ENCODE results near the gene SLC37A4.
"Not testable (repeated sequence)": the region's sequence is repeated elsewhere in the genome, so short reads cannot be mapped to it uniquely, and the experiment has no call there.

The SLC37A4 gene

DNA sequence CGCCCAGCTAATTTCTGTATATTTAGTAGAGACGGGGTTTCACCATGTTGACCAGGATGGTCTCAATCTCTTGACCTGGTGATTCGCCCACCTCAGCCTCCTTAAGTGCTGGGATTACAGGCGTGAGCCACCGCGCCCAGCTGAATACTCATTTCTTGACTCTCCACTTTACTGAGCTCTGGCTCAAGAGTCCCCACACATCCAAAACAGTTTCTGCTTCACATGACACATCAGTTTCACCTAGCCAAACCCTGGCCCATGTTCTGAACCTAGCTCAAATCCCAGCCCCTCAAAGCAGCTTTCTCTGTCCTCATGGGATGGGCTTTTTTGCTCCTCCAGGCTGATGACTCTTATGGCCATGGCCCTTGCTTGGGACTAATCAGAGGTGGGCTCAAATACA lies 16.5 kb upstream of the SLC37A4 start:
- TF ChIP-seq, protein P1, sequence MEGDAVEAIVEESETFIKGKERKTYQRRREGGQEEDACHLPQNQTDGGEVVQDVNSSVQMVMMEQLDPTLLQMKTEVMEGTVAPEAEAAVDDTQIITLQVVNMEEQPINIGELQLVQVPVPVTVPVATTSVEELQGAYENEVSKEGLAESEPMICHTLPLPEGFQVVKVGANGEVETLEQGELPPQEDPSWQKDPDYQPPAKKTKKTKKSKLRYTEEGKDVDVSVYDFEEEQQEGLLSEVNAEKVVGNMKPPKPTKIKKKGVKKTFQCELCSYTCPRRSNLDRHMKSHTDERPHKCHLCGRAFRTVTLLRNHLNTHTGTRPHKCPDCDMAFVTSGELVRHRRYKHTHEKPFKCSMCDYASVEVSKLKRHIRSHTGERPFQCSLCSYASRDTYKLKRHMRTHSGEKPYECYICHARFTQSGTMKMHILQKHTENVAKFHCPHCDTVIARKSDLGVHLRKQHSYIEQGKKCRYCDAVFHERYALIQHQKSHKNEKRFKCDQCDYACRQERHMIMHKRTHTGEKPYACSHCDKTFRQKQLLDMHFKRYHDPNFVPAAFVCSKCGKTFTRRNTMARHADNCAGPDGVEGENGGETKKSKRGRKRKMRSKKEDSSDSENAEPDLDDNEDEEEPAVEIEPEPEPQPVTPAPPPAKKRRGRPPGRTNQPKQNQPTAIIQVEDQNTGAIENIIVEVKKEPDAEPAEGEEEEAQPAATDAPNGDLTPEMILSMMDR (IDR thresholded peaks at IDR 0.05) = no peak
- Histone ChIP-seq H3K9me3 (no peaks in the 10 kb centered on the region), H3K4me3 (ENCODE audit: low read depth in 1 of 2, low read length in 1 of 2) (no peak overlapping the region), H3K4me1 (ENCODE audit: control insufficient read depth in 1 of 2, insufficient read depth in 1 of 2, low read depth in 1 of 2, low read length in 1 of 2) (no peaks in the 10 kb centered on the region), H3K27ac (no peak overlapping the region), H3K36me3 (peaks cover 58% of the 10 kb centered on the region), H3K27me3 (no peaks in the 10 kb centered on the region)

DNA sequence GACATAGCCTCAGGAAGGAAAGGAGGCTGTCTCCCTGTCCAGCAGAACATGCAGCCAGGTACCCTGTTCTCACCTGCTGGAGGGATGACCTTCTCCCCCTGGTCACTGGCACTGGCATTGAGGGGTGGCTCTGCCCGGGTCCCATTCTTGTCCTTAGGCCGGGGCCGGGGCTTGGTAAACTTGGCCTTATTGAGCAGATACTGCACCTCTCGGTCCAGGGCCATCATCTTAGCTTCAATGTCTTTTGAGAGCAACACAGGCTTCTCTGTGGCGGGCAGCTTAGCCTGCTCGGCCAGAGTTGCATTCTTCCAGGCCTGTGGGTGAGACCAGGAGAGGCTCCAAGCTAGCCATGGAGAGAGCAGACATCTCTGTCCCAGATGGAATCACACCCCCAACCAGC lies 15.8 kb upstream of the SLC37A4 start:
- Histone ChIP-seq H3K27ac (no peak overlapping the region), H3K4me3 (ENCODE audit: low read depth in 1 of 2, low read length in 1 of 2) (no peak overlapping the region), H3K36me3 (peaks cover 51% of the 10 kb centered on the region), H3K27me3 (no peaks in the 10 kb centered on the region), H3K4me1 (ENCODE audit: control insufficient read depth in 1 of 2, insufficient read depth in 1 of 2, low read depth in 1 of 2, low read length in 1 of 2) (no peaks in the 10 kb centered on the region), H3K9me3 (no peaks in the 10 kb centered on the region)
- TF ChIP-seq, protein P1 (IDR thresholded peaks at IDR 0.05) = no peak

DNA sequence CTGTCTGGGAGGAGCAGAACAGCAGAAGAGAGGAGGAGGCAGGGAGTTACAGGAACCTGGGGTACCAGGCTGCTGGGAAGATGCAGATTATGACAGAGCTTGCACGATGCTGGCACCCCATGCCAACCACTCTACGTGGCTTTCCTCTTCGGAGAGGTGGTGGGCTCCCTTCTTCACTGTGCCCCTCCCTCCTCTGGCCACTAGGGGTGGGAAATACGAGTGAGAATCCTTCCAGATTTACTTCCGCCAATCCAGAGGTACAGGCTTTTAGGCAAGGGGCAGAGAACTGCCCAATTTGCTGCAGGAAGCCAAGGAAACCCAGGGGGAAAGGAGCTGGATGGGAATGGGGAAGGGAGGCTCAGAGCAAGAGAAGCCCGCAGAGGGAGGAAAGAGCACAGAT lies 14.0 kb upstream of the SLC37A4 start:
- Histone ChIP-seq H3K27ac (no peak overlapping the region), H3K27me3 (no peaks in the 10 kb centered on the region), H3K36me3 (peaks cover 37% of the 10 kb centered on the region), H3K4me3 (ENCODE audit: low read depth in 1 of 2, low read length in 1 of 2) (no peak overlapping the region), H3K9me3 (no peaks in the 10 kb centered on the region), H3K4me1 (ENCODE audit: control insufficient read depth in 1 of 2, insufficient read depth in 1 of 2, low read depth in 1 of 2, low read length in 1 of 2) (peaks cover 0 to under 1% of the 10 kb centered on the region in 2 experiments)
- TF ChIP-seq, protein P1 (IDR thresholded peaks at IDR 0.05) = no peak

DNA sequence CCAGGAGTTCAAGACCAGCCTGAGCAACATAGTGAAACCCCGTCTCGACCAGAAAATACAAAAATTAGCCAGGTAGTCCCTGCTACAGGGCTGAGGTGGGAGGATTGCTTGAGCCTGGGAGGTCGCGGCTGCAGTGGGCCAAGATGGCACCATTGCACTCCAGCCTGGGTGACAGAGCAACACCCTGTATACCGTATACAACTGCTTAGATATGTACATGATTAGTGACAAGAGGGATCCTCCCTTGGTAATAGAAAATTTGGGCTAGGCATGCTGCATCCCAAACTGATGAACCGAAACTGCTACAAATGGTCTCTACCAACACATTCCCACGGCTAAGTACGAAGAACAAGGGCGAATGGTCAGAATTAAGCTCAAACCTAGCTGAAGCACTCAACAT lies 12.2 kb upstream of the SLC37A4 start:
- H3K36me3 ChIP-seq = peaks cover 19% of the 10 kb centered on the region
- TF ChIP-seq, protein P1 (IDR thresholded peaks at IDR 0.05) = no peak
- peaks cover 0 to 4% of the 10 kb centered on the region in 2 experiments for H3K4me1 ChIP-seq (ENCODE audit: control insufficient read depth in 1 of 2, insufficient read depth in 1 of 2, low read depth in 1 of 2, low read length in 1 of 2)
- H3K4me3 ChIP-seq (ENCODE audit: low read depth in 1 of 2, low read length in 1 of 2) = no peak overlapping the region
- no peaks in the 10 kb centered on the region for H3K9me3 ChIP-seq
- H3K27me3 ChIP-seq = no peaks in the 10 kb centered on the region
- no peak overlapping the region for H3K27ac ChIP-seq

DNA sequence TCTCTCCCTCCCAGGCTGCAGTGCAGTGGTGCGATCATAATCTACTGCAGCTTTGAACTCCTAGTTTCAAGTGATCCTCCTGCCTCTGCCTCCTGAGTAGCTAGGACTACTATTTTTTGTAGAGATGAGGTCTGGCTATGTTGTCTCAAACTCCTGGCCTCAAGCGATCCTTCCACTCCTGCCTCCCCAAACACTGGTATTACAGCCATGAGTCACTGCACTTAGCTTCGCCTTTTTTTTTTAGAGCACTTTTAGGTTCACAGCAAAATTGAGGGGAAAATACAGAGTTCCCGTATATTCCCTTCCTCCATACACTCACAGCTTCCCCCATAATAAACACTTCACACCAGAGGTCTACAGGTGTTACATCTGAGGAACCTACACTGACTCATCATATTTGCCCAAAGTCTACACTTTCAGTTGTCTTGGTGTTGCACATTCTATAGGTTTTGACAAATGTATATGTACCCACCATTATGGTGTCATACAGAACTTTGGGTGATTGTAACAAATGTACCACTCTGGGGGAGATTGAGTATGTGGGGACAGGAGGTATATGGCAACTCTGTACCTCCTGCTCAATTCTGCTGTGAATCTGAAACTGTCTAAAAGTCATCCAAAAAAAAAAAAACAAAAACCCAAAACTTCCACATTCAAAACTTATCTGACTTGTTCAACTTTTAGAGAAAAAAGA lies 11.3 kb upstream of the SLC37A4 start:
- H3K27ac ChIP-seq = no peak overlapping the region
- H3K27me3 ChIP-seq = no peaks in the 10 kb centered on the region
- peaks cover 10% of the 10 kb centered on the region for H3K36me3 ChIP-seq
- TF ChIP-seq, protein P1 (IDR thresholded peaks at IDR 0.05) = no peak
- H3K4me1 ChIP-seq (ENCODE audit: control insufficient read depth in 1 of 2, insufficient read depth in 1 of 2, low read depth in 1 of 2, low read length in 1 of 2) = peaks cover 0 to 4% of the 10 kb centered on the region in 2 experiments
- no peak overlapping the region for H3K4me3 ChIP-seq (ENCODE audit: low read depth in 1 of 2, low read length in 1 of 2)
- no peaks in the 10 kb centered on the region for H3K9me3 ChIP-seq

DNA sequence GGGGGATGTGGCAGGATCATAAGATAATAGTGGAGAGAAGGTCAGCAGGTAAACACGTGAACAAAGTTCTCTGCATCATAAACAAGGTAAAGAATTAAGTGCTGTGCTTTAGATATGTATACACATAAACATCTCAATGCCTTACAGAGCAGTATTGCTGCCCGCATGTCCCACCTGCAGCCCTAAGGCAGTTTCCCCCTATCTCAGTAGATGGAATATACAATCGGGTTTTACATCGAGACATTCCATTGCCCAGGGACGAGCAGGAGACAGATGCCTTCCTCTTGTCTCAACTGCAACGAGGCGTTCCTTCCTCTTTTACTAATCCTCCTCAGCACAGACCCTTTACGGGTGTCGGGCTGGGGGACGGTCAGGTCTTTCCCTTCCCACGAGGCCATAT lies 8.8 kb upstream of the SLC37A4 start:
- not testable (repeated sequence) for H3K4me1 ChIP-seq (ENCODE audit: control insufficient read depth in 1 of 2, insufficient read depth in 1 of 2, low read depth in 1 of 2, low read length in 1 of 2); H3K27ac ChIP-seq; H3K27me3 ChIP-seq; H3K9me3 ChIP-seq; H3K36me3 ChIP-seq; H3K4me3 ChIP-seq (ENCODE audit: low read depth in 1 of 2, low read length in 1 of 2)

All from neutrophil (primary cell).